ENCODE results near the gene RPS27L.

- TF ChIP-seq, protein P1, sequence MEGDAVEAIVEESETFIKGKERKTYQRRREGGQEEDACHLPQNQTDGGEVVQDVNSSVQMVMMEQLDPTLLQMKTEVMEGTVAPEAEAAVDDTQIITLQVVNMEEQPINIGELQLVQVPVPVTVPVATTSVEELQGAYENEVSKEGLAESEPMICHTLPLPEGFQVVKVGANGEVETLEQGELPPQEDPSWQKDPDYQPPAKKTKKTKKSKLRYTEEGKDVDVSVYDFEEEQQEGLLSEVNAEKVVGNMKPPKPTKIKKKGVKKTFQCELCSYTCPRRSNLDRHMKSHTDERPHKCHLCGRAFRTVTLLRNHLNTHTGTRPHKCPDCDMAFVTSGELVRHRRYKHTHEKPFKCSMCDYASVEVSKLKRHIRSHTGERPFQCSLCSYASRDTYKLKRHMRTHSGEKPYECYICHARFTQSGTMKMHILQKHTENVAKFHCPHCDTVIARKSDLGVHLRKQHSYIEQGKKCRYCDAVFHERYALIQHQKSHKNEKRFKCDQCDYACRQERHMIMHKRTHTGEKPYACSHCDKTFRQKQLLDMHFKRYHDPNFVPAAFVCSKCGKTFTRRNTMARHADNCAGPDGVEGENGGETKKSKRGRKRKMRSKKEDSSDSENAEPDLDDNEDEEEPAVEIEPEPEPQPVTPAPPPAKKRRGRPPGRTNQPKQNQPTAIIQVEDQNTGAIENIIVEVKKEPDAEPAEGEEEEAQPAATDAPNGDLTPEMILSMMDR (IDR thresholded peaks at IDR 0.05): no peak
- TF ChIP-seq POLR2A (IDR thresholded peaks at IDR 0.05): no peak
These were observed 31.9 kb upstream of the RPS27L start, which contains the start of gene RAB8B for GRCh38 chr15:63188926-63189871.
